K562 (cell line): ENCODE measurements around the gene CD8A. TPM values are rescaled to one million over a fixed set of nuclear protein-coding genes. Genes with fewer than 3 reads are reported as not detected.

Source experiments
- ATAC-seq: fragments of 200-7000 bp; cut with Tn5 transposase; 3 replicates; pipeline ENCODE4 v1.9.1; 2020; ENCODE audit warnings: moderate library complexity
- BruUV-seq: library from RNA; stranded (reverse); fragments of 400-500 nt; replicated peaks from 2 replicates; lab custom pipeline; 2021; lab: Mats Ljungman, UMichigan
- CTCF ChIA-PET: fragments of 300-600 bp; formaldehyde crosslinking; extraction: SDS; loops from one replicate; lab custom pipeline; 2021; ENCODE audit warnings: low intra/inter-chr PET ratio; lab: Yijun Ruan, JAX
- POLR2A ChIA-PET: fragments of 300-600, 350-650 bp; sonication (Branson Sonifier 250); formaldehyde crosslinking; extraction: SDS; loops from one replicate; lab custom pipeline; 2021; ENCODE audit warnings: antibody characterized with exemption, inconsistent platforms; lab: Yijun Ruan, JAX
- DNase-seq, 4 experiments: peaks; one replicate each; pipeline versions ENCODE4 v3.0.0 to v3.0.0-alpha.2; 2011 to 2018; ENCODE audit warnings: low spot score in 3 of 4, mixed read lengths in 3 of 4; ENCODE audit errors: extremely low read depth in 1 of 4
- FAIRE-seq: peaks from 2 replicates; lab custom pipeline; 2011; peaks lifted over from hg19 to GRCh38; lab: Jason Lieb, UNC
- H2AFZ ChIP-seq: 2 replicates; pipeline ENCODE4 v1.6.0; 2011; ENCODE audit warnings: low read depth, low read length, control low read depth, inconsistent platforms
- H3K27ac ChIP-seq: fragments of 200-600 bp; 3 replicates; pipeline ENCODE4 v1.8.0; 2011; ENCODE audit warnings: low read depth, mild to moderate bottlenecking, control low read depth, inconsistent platforms, low read length, moderate library complexity, mixed read lengths; ENCODE audit errors: extremely low read depth
- H3K27me3 ChIP-seq, 2 experiments: fragments of 300-600 bp in 1 of 2; 2 replicates in 1 of 2; 3 replicates in 1 of 2; pipeline versions ENCODE4 v1.6.0 to v1.8.0; 2011; ENCODE audit warnings: inconsistent platforms in 2 of 2, low read length in 2 of 2, mild to moderate bottlenecking in 1 of 2, mixed read lengths in 1 of 2, moderate library complexity in 1 of 2; ENCODE audit not compliant: control insufficient read depth in 2 of 2, insufficient read depth in 2 of 2
- H3K36me3 ChIP-seq: fragments of 300-600 bp; 3 replicates; pipeline ENCODE4 v1.8.0; 2011; ENCODE audit warnings: mild to moderate bottlenecking, low read length, inconsistent platforms; ENCODE audit not compliant: control insufficient read depth, insufficient read depth
- H3K4me1 ChIP-seq, 2 experiments: fragments of 200-600 bp in 1 of 2; replicated peaks in 1 of 2; 2 replicates in 1 of 2; 3 replicates in 1 of 2; pipeline versions ENCODE4 v1.5.1 to v1.8.0; 2011; ENCODE audit warnings: inconsistent platforms in 2 of 2, low read length in 2 of 2, mild to moderate bottlenecking in 1 of 2, mixed read lengths in 1 of 2, moderate library complexity in 1 of 2; ENCODE audit not compliant: control insufficient read depth in 2 of 2, insufficient read depth in 2 of 2
- H3K4me2 ChIP-seq: 2 replicates; pipeline ENCODE4 v1.6.1; 2011; ENCODE audit warnings: low read length, control low read depth, inconsistent platforms, mixed read lengths; ENCODE audit not compliant: insufficient read depth
- H3K4me3 ChIP-seq: fragments of 200-600 bp; sonication (generic), shearing (Covaris generic); 2 replicates; pipeline ENCODE4 v1.5.1; 2016; ENCODE audit warnings: control low read depth, inconsistent platforms
- H3K79me2 ChIP-seq: fragments of 200-600 bp; 3 replicates; pipeline ENCODE4 v1.8.0; 2011; ENCODE audit warnings: low read length, inconsistent platforms; ENCODE audit not compliant: control insufficient read depth, insufficient read depth
- H3K9ac ChIP-seq, 2 experiments: 2 replicates each; pipeline versions ENCODE4 v1.6.0 to v1.6.1; 2011; ENCODE audit warnings: low read depth in 2 of 2, low read length in 2 of 2, control low read depth in 1 of 2, inconsistent platforms in 1 of 2, mild to moderate bottlenecking in 1 of 2, mixed read lengths in 1 of 2; ENCODE audit not compliant: insufficient read depth in 1 of 2
- H3K9me1 ChIP-seq: one replicate; pipeline ENCODE4 v1.6.0; 2011; ENCODE audit warnings: inconsistent platforms, mild to moderate bottlenecking, low read length, moderate library complexity; ENCODE audit not compliant: control insufficient read depth, insufficient read depth
- H3K9me3 ChIP-seq: replicated peaks from 2 replicates; pipeline ENCODE4 v1.5.1; 2011; ENCODE audit warnings: low read depth, low read length, inconsistent platforms; ENCODE audit not compliant: control insufficient read depth, insufficient read depth
- H4K20me1 ChIP-seq: replicated peaks from 2 replicates; pipeline ENCODE4 v1.6.1; 2011; ENCODE audit warnings: low read length, inconsistent platforms, mixed read lengths; ENCODE audit not compliant: control insufficient read depth, insufficient read depth
- PBX2 ChIP-seq, 2 experiments: IDR thresholded peaks in 1 of 2; conservative IDR thresholded peaks in 1 of 2; 2 replicates each; pipeline ENCODE4 v1.6.1; 2016; ENCODE audit warnings: low read depth in 2 of 2, mild to moderate bottlenecking in 1 of 2, missing compliant biosample characterization in 1 of 2, missing genetic modification characterization in 1 of 2, moderate library complexity in 1 of 2
- SRF ChIP-seq, 2 experiments: fragments of 250-450, 450-650 bp in 1 of 2; sonication (Bioruptor Pico) in 1 of 2; sonication (generic) in 1 of 2; formaldehyde crosslinking; IDR thresholded peaks; 2 replicates each; pipeline versions ENCODE4 v1.5.0 to v1.5.1; 2020 to 2022; ENCODE audit warnings: mild to moderate bottlenecking in 1 of 2, missing genetic modification reagents in 1 of 2
- ZNF395 ChIP-seq: fragments of 200-800 bp; sonication (Bioruptor generic); IDR thresholded peaks from 2 replicates; pipeline ENCODE4 v1.6.1; 2017; ENCODE audit warnings: missing genetic modification characterization, missing compliant biosample characterization
- WGBS: fragments of 100-300 bp; shearing (Covaris generic); methylation state at CpG from one replicate; pipeline ENCODE4 v1.1.6; 2016; ENCODE audit warnings: low coverage, mixed read lengths; ENCODE audit not compliant: insufficient coverage; ENCODE audit errors: missing lambda C conversion rate; 5-methylcytosine and 5-hydroxymethylcytosine counted together
- in situ Hi-C: fragments of 300-500 bp; cut with MboI; formaldehyde crosslinking; loops from 4 replicates; pipeline ENCODE4 v1.15.0; 2018; ENCODE audit warnings: inconsistent platforms, mixed read lengths
- intact Hi-C: fragments of 100-400 bp; cut with micrococcal nuclease; formaldehyde crosslinking; loops from 2 replicates; pipeline ENCODE4 v1.14.2; 2022
- polyA plus RNA-seq, 8 experiments: library from polyadenylated mRNA; depleted of rRNA in 4 of 8; stranded (reverse) in 5 of 8; unstranded in 3 of 8; fragments of >200 nt; fragmentation: Nextera tagmentation in 2 of 8; fragmentation: Illumina TruSeq in 1 of 8; extraction: Ambion mirVana in 2 of 8; extraction: Trizol in 1 of 8; gene quantifications; 2 replicates each; pipeline versions ENCODE4 v1.2.1 to v1.2.3, GENCODE V29; 2011 to 2014; ENCODE audit warnings: inconsistent platforms in 1 of 8, missing spikeins in 1 of 8
- total RNA-seq, 7 experiments: library from RNA; depleted of rRNA in 6 of 7; stranded (reverse); fragments of >200 nt in 6 of 7; fragmentation: Illumina TruSeq in 2 of 7; extraction: Trizol in 2 of 7; gene quantifications; 2 replicates each; pipeline versions ENCODE4 v1.2.1 to v1.2.3, GENCODE V29; 2011 to 2021; ENCODE audit warnings: low replicate concordance in 1 of 7

Gene CD8A
- total and polyA plus RNA-seq, 9 of the 15 experiments (the other 6 are each of a cell fraction or from before 2014, with no cell fraction given), result 0.07 TPM; not detected in 8

GRCh38 chr2:86768189-86768949 is 22.3 kb downstream of the CD8A start:
- no peaks in the 10 kb centered on the region for H3K9me3 ChIP-seq
- H4K20me1 ChIP-seq, result no peaks in the 10 kb centered on the region
- ATAC-seq (no peak), FAIRE-seq (no peak), DNase-seq (no peak)
- no peaks in the 10 kb centered on the region for H3K79me2 ChIP-seq
- H3K4me2 ChIP-seq, result no peak overlapping the region
- no peak overlapping the region for H2AFZ ChIP-seq
- no peaks in the 10 kb centered on the region for H3K27me3 ChIP-seq
- intact Hi-C loops, result no loop called here
- H3K4me1 ChIP-seq, result no peaks in the 10 kb centered on the region
- H3K36me3 ChIP-seq, result peaks cover 59% of the 10 kb centered on the region
- WGBS, result 89% methylated on average over 5 of the region's 5 CpGs
- in situ Hi-C loops, result loop anchor here (25.0 kb wide), 1 partner anchor 294 kb away; no protein-coding TSS in a partner anchor
- no peak overlapping the region for H3K27ac ChIP-seq
- no peak overlapping the region; a peak in 1 of 4 replicates for H3K9ac ChIP-seq
- no peak for TF ChIP-seq PBX2 (CRISPR knock-in tag; IDR thresholded peaks at IDR 0.05; ENCODE audit: low read depth)
- TF ChIP-seq PBX2 (tag; conservative IDR thresholded peaks at IDR 0.05; ENCODE audit: low read depth), result 0 out of 2 replicates have a peak, but pooled peaks have one; percentile 9
- TF ChIP-seq ZNF395 (CRISPR knock-in tag), result no peak
- TF ChIP-seq SRF (CRISPR knock-in tag; IDR thresholded peaks at IDR 0.05), result peak in 1 of 2 experiments; percentile 86; a peak in 1 of 4 replicates
- no TSS peak for BruUV-seq
- ChIA-PET CTCF (no interaction called here), POLR2A (no interaction called here)
- no peak overlapping the region for H3K4me3 ChIP-seq
- H3K9me1 ChIP-seq, result no peaks in the 10 kb centered on the region
